ENCODE data around the gene HDHD3.
"Not testable (repeated sequence)": the region's sequence is repeated elsewhere in the genome, so short reads cannot be mapped to it uniquely, and the experiment has no call there.

The HDHD3 gene, protein sequence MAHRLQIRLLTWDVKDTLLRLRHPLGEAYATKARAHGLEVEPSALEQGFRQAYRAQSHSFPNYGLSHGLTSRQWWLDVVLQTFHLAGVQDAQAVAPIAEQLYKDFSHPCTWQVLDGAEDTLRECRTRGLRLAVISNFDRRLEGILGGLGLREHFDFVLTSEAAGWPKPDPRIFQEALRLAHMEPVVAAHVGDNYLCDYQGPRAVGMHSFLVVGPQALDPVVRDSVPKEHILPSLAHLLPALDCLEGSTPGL

GRCh38 chr9:113376634-113377567 is at the start of gene HDHD3:
HDHD3 (minus strand) TSS chr9:113376986; CDS start chr9:113374354, 2,632 bp downstream.
- DNase-seq, result peak; percentile 86

DNA sequence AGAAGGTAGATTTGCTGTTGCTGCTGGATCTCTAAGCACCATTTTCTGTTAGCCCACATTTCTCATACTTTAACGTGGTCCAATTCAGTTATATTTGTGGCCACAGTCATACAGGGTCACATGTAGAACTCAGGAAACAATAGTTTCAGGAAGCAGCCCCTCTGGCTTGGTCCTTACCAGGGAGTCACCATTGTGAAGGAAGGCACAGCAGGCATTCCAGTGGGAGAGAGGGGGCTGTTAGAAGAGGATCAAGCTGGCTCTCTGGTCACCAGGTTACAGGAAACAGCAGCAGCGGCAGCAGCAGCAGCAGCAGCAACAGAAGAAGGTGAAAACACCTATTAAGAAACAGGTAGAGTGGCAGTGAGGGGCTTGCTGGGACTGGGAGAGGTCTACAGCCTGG is 48.3 kb upstream of the HDHD3 start:
- DNase-seq, result no peak

- no peak for DNase-seq
Measured at GRCh38 chr9:113421726-113422125, 44.9 kb upstream of the HDHD3 start.

GRCh38 chr9:113417370-113417769 is 40.6 kb upstream of the HDHD3 start:
- DNase-seq, result no peak

- DNase-seq, result no peak
Measured at GRCh38 chr9:113416149-113416721, 39.4 kb upstream of the HDHD3 start.

GRCh38 chr9:113410207-113410864 is 33.5 kb upstream of the HDHD3 start, which contains the start of the genes C9orf43 and POLE3:
C9orf43 (plus strand) TSS chr9:113410747; CDS start chr9:113413494, 2,747 bp downstream.
POLE3 (minus strand) TSS chr9:113410675; CDS start chr9:113410293, 382 bp downstream.
- peak; percentile 96 for DNase-seq

DNA sequence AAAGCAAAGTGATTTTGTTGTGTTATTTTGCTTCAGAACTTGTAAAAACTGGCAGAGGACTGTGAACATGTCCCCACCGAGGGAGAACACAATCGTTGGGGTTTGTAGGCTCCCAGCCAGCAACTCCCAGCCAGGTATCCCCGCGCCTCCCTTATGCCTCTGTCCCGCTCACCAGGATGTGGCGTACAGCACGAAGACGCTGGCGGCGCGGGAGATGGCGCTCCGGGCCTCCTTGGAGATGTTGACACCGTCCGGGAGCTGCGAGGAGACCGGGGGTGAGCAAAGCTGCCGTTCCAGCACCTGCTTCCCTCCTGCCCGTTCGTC is 33.1 kb upstream of the HDHD3 start:
- DNase-seq, result no peak

- no peak for DNase-seq
Measured at GRCh38 chr9:113409481-113409880, 32.7 kb upstream of the HDHD3 start.

DNA sequence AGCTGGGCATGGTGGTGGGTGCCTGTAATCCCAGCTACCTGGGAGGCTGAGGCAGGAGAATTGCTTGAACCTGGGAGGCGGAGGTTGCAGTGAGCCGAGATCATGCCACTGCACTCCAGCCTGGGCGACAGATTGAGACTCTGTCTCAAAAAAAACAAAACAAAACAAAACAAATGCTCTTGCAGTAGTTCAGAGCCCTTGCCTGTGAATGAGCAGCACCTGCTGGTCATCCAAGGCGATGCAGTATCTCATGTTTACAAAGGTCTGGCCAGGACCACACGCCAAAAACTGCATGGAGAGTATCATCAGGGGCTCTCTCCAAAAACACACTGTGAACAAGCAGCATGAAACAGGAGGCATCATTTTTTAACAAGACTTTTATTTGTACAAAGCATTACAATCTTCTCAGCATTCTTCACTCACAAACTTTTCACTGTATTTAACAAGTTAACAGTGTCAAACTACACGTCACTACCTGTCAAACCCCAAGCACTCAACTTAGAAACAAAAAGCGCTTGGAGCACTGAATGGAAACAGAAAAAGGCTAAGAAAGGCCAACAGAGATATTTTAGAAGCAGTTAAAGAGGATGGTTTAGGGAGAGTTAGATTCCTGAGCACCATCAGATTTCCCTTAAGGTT is 30.2 kb upstream of the HDHD3 start:
- DNase-seq, result peak; percentile 70

DNA sequence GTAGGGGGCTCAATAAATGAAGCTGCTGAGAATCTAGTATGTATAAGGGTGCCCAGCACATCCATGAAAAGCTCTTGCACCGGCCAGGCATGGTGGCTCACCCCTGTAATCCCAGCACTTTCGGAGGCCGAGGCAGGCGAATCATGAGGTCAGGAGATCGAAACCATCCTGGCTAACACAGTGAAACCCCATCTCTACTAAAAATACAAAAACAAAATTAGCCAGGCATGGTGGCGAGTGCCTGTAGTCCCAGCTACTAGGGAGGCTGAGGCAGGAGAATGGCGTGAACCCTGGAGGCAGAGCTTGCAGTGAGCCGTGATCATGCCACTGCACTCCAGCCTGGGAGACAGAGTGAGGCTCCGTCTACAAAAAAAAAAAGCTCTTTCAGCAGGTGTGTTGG is 29.6 kb upstream of the HDHD3 start:
- DNase-seq, result not testable (repeated sequence)

DNA sequence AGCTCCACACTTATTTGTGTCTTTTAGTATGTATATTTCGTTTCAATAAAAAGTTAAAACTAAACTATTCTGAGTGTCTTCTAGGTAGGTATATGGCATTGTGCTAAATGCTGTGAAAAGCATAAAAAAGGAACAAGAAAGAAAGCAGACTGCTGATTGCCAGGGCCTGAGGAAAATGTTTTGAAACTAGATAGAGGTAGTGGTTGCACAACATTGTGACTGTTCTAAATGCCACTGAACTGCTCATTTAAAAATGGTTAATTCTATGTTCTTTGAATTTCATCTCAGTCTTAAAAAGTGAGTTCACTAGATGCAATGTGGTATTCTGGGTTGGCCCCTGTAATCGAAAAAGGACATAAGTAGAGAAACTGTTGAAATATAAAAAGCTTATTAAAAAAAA is 26.9 kb upstream of the HDHD3 start:
- no peak for DNase-seq

GRCh38 chr9:113401027-113401792 is 24.4 kb upstream of the HDHD3 start, which contains the start of gene ALAD:
ALAD (minus strand) TSS chr9:113401284; CDS start chr9:113393559, 7,725 bp downstream.
- peak; percentile 99 for DNase-seq

DNA sequence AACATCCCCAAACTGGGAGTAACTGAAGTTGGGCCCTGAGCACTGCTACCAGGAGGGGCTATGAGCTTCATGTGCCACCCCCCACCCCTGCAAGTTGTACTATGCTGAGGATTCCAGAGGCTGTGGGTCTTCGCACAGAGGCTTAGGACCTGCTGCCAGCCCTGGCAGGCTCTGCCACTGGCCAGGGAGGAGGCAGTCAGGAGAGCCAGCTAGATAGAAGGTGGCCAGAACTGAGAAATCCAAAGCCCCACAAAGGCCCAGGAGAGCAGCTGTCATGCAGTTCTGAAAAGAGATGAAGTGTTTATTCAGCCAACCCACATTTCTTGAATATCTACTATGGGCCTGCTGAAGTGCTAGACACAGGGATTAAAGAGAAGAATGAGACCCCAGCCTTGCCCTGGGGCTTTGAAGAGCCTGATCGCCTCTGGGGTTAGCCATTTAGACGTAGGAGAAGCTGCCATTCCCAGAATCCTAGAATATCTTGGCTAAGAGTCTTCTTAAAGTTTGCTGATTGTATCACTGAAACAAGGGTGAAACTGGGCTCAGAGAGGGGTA is 22.9 kb upstream of the HDHD3 start:
- no peak for DNase-seq

GRCh38 chr9:113398796-113399195 is 22.0 kb upstream of the HDHD3 start:
- no peak for DNase-seq

- no peak for DNase-seq
Measured at GRCh38 chr9:113397203-113397631, 20.4 kb upstream of the HDHD3 start.

GRCh38 chr9:113395000-113395861 is 18.4 kb upstream of the HDHD3 start:
- DNase-seq, result no peak

DNA sequence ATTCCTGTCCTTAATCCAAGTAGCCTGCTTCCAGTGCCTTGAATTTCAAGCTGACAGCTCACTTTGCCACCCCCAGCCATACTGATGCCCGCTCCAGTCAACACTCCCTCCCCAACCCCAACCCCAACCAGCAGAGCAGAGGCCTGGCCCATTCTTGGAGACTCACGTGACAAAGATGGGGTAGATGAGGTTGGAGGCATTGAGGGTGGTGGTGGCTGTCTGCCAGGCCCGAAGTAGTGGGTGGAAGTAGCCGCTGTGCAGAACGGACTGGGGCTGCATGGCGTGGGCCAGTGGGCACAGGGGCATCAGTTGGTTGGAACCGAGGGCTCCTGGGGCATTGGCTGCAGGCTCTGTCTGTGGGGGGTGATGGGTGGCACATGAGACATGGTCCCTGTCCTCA is 16.5 kb upstream of the HDHD3 start:
- no peak for DNase-seq

DNA sequence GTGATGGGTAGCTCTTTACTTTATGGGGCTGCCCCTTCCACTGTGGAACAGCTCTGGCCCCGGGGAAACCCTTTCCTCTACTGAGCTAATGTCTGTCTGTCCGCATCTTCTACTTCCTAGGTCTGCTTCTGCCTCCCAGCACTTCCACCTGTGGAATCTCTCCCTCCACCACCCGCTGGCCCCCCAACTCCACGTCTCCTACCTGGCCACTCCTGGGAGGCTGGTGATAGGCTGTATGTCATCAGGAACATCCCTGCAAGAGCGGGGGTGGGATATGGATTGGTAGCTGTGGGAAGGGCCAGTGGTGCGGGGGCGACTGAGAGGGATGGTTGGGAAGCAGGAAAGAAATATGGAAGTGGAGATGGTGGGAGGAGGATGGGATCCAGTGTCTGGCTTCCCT is 15.1 kb upstream of the HDHD3 start:
- no peak for DNase-seq

- DNase-seq, result no peak
Measured at GRCh38 chr9:113390192-113390960, 13.6 kb upstream of the HDHD3 start.

DNA sequence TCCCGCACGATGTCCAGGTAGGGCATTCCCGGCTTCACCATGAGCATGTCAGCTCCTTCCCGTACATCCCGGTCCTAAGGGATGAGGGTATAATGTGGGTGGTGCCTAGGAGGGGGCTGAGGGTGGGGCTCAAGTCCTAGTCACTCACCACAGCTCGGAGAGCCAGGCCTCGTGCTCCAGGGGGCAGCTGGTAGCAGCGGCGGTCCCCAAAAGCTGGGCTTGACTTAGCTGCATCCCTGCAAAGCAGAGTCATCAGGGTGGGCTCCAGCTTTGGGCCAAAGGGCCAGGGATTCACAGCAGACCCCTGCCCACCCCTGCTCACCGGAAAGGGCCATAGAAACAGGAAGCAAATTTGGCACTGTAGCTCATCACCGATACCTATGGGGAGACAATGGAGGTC is 12.7 kb upstream of the HDHD3 start:
- DNase-seq, result no peak

Data from activated CD4-positive, alpha-beta T cell treated with anti-CD3 and anti-CD28 coated beads, Interleukin-2, amount 50 U/mL, for 16 hours (primary cell).